Measurements from ENCODE around the gene AXIN1. TPM values are rescaled to one million over a fixed set of nuclear protein-coding genes. Genes with fewer than 3 reads are reported as not detected.

AXIN1 gene
- total and polyA plus RNA-seq, 9 of the 15 experiments (the other 6 are each of a cell fraction or from before 2014, with no cell fraction given) = 0.42 to 58.0 (median 25.9) TPM

DNA sequence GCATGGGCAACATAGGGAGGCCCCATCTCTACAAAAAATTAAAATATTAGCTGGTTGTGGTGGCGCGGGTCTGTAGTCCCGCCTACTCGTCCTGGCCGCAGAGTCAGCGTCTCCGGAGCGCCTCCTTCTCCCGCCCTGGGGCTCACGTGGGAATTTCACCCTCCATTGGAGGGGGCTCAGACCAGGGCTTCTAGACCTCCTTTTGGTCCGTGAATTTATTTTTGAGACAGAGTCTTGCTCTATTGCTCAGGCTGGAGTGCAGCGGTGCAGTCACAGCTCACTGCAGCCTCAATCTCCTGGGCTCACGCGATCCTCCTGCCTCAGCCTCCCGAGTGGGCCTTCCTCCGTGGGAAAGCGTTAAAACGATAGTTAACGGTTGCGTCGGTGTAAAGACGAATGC lies 44.1 kb upstream of the AXIN1 start (continued):
- TF ChIP-seq YY1 (IDR thresholded peaks at IDR 0.05; ENCODE audit: borderline replicate concordance in 1 of 3, control insufficient read depth in 1 of 3, extremely low read depth in 1 of 3, insufficient read depth in 3 of 3, insufficient read length in 1 of 3, insufficient replicate concordance in 2 of 3, low read depth in 1 of 3, low read length in 2 of 3) = peak in 1 of 3 experiments; percentile 73
- peak; percentile 64 for TF ChIP-seq MYC (IDR thresholded peaks at IDR 0.05; ENCODE audit: low read depth, low read length)
- TF ChIP-seq MYC (CRISPR knock-in tag; IDR thresholded peaks at IDR 0.05; ENCODE audit: borderline replicate concordance, low read depth) = peak; percentile 80; the same call in 1 of the 2 replicates
- 0 out of 2 replicates have a peak, but pooled peaks have one; percentile 68 for TF ChIP-seq FOXP1 (CRISPR knock-in tag; IDR thresholded peaks at IDR 0.05)
- TF ChIP-seq PTTG1 (tag; IDR thresholded peaks at IDR 0.05; ENCODE audit: low read depth) = no peak
- TF ChIP-seq SMARCB1 (IDR thresholded peaks at IDR 0.05; ENCODE audit: insufficient read length, low read depth) = no peak
- TF ChIP-seq HSF4 (CRISPR knock-in tag; IDR thresholded peaks at IDR 0.05; ENCODE audit: borderline replicate concordance) = no peak
- no peak for TF ChIP-seq BRF1 (IDR thresholded peaks at IDR 0.05; ENCODE audit: borderline replicate concordance, extremely low read depth, insufficient read length)
- TF ChIP-seq KHSRP (IDR thresholded peaks at IDR 0.05) = no peak
- no peak for TF ChIP-seq ZNF77 (CRISPR knock-in tag; IDR thresholded peaks at IDR 0.05)
- no peak for TF ChIP-seq TEAD4 (IDR thresholded peaks at IDR 0.05; ENCODE audit: low read length)
- no peak for TF ChIP-seq TEAD4 (CRISPR knock-in tag; IDR thresholded peaks at IDR 0.05; ENCODE audit: borderline replicate concordance)
- no peak for TF ChIP-seq ATF3 (IDR thresholded peaks at IDR 0.05)
- TF ChIP-seq ATF3 (CRISPR knock-in tag; conservative IDR thresholded peaks at IDR 0.05) = no peak
- TF ChIP-seq EP400 (IDR thresholded peaks at IDR 0.05) = peak; percentile 75
- TF ChIP-seq, protein P1, sequence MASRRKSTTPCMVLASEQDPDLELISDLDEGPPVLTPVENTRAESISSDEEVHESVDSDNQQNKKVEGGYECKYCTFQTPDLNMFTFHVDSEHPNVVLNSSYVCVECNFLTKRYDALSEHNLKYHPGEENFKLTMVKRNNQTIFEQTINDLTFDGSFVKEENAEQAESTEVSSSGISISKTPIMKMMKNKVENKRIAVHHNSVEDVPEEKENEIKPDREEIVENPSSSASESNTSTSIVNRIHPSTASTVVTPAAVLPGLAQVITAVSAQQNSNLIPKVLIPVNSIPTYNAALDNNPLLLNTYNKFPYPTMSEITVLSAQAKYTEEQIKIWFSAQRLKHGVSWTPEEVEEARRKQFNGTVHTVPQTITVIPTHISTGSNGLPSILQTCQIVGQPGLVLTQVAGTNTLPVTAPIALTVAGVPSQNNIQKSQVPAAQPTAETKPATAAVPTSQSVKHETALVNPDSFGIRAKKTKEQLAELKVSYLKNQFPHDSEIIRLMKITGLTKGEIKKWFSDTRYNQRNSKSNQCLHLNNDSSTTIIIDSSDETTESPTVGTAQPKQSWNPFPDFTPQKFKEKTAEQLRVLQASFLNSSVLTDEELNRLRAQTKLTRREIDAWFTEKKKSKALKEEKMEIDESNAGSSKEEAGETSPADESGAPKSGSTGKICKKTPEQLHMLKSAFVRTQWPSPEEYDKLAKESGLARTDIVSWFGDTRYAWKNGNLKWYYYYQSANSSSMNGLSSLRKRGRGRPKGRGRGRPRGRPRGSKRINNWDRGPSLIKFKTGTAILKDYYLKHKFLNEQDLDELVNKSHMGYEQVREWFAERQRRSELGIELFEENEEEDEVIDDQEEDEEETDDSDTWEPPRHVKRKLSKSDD (conservative IDR thresholded peaks at IDR 0.05; ENCODE audit: low read length) = no peak
- no peak for TF ChIP-seq NR2C2 (CRISPR knock-in tag; IDR thresholded peaks at IDR 0.05)
- no peak for TF ChIP-seq NR2C2 (tag; IDR thresholded peaks at IDR 0.05)
- peak; percentile 54; the same call in 1 of the 2 replicates for TF ChIP-seq PHF8 (IDR thresholded peaks at IDR 0.05; ENCODE audit: borderline replicate concordance, low read length)
- TF ChIP-seq BMI1 (IDR thresholded peaks at IDR 0.05; ENCODE audit: low read length) = no peak
- no peak for TF ChIP-seq ZFP36 (IDR thresholded peaks at IDR 0.05; ENCODE audit: low read depth, low read length, partially characterized antibody)
- TF ChIP-seq NBN (IDR thresholded peaks at IDR 0.05; ENCODE audit: low read depth) = no peak
- no peak for TF ChIP-seq NFYB (IDR thresholded peaks at IDR 0.05; ENCODE audit: extremely low read depth, insufficient read length)
- no peak for TF ChIP-seq DIDO1 (tag; IDR thresholded peaks at IDR 0.05; ENCODE audit: low read depth)
- 0 out of 4 replicates have a peak, but pooled peaks of 1 of the 2 experiments have one; percentile 12 for TF ChIP-seq RAD21 (CRISPR knock-in tag; conservative IDR thresholded peaks at IDR 0.05 in 1 of 2, IDR thresholded peaks at IDR 0.05 in 1 of 2)
- no peak for TF ChIP-seq POLR2AphosphoS2 (IDR thresholded peaks at IDR 0.05; ENCODE audit: low read length)

Data from K562 (cell line).